ENCODE measurements around the gene ATP2B3.

DNA sequence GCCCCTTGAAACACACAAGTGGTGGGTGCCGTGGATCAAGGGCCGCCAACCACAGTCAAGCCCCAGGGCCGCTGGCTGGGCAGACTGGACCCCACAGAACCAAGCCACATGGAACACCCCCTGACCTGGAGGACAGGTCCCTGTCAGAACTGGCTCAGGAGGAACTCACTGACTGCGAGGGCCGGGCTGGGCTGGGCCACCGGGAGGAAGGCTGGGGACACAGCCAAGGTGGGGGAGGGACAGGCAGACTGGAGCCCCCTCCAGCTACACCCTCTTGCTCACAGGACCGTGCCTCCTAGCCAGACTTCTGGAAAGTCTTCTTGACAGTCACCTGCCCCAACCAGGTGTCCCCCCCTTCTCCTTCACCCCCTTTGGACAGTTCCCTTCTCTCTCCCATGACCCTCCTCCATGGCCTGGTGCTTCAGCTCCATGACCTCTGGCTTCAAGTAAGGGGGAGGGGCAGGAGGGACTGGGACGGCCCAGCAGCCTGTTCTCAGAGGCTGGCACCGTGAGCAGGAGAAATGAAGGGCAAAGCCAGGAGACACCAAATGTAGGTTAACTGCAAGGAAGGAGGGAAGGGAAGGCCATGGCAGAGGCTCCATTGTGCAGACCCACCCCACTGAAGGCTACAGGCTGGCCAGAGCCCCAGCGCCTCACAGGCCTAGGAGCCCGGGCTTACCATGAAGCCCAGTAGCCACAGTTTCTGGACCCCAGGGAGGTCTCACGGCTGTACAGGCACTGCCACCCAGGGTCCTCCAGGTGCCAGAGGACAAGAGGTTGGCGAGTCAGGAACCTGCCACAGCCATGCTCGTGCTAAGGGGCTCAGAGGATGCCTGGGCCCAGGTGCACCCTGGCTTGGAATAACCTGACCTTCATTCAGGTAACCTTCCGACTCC is 107.0 kb downstream of the ATP2B3 start:
- TF ChIP-seq YY1 (IDR thresholded peaks at IDR 0.05; ENCODE audit: insufficient read depth, insufficient read length): no peak
- TF ChIP-seq SUZ12 (IDR thresholded peaks at IDR 0.05; ENCODE audit: extremely low read depth, insufficient read depth, insufficient read length): no peak
- TF ChIP-seq ZNF274 (IDR thresholded peaks at IDR 0.05; ENCODE audit: low read depth, low read length): no peak

All from NT2/D1 (cell line).